IPS-20b (cell line): Measurements from ENCODE around the gene PRKAG1.

Experiments
- H3K27ac ChIP-seq: one replicate; pipeline ENCODE4 v1.5.1; 2013; ENCODE audit warnings: low read length
- H3K27me3 ChIP-seq: 2 replicates; pipeline ENCODE4 v1.6.1; 2013; ENCODE audit warnings: mild to moderate bottlenecking, low read length, inconsistent platforms; ENCODE audit not compliant: insufficient read depth
- H3K36me3 ChIP-seq: 2 replicates; pipeline ENCODE4 v1.6.1; 2013; ENCODE audit warnings: low read depth, mild to moderate bottlenecking, inconsistent platforms, low read length, moderate library complexity; ENCODE audit not compliant: insufficient read depth
- H3K4me1 ChIP-seq: 2 replicates; pipeline ENCODE4 v1.6.1; 2013; ENCODE audit warnings: mild to moderate bottlenecking, control low read depth, inconsistent platforms, low read length, moderate library complexity; ENCODE audit not compliant: insufficient read depth
- H3K4me3 ChIP-seq: 2 replicates; pipeline ENCODE4 v1.5.1; 2013; ENCODE audit warnings: mild to moderate bottlenecking, low read length, inconsistent platforms
- H3K9ac ChIP-seq: 2 replicates; pipeline ENCODE4 v1.6.1; 2013; ENCODE audit warnings: low read depth, mild to moderate bottlenecking, inconsistent platforms, low read length, moderate library complexity
- H3K9me3 ChIP-seq: 2 replicates; pipeline ENCODE4 v1.6.1; 2013; ENCODE audit warnings: mild to moderate bottlenecking, low read depth, low read length, inconsistent platforms; ENCODE audit not compliant: insufficient read depth

PRKAG1 gene

GRCh38 chr12:48973531-48973930, 45.0 kb downstream of the PRKAG1 start:
- Histone ChIP-seq H3K27ac (no peak overlapping the region), H3K27me3 (peaks cover 100% of the 10 kb centered on the region), H3K36me3 (no peaks in the 10 kb centered on the region), H3K9ac (no peak overlapping the region), H3K9me3 (peaks cover 3% of the 10 kb centered on the region; the same call in 1 of the 2 replicates), H3K4me3 (no peak overlapping the region), H3K4me1 (peaks cover 17% of the 10 kb centered on the region)

- Histone ChIP-seq H3K9ac (no peak overlapping the region), H3K4me3 (no peak overlapping the region), H3K4me1 (peaks cover 22% of the 10 kb centered on the region), H3K27me3 (peaks cover 100% of the 10 kb centered on the region), H3K9me3 (peaks cover 3% of the 10 kb centered on the region; the same call in 1 of the 2 replicates), H3K27ac (no peak overlapping the region), H3K36me3 (no peaks in the 10 kb centered on the region)
These were observed 45.6 kb downstream of the PRKAG1 start for GRCh38 chr12:48972952-48973483.

GRCh38 chr12:48972213-48972951, 46.2 kb downstream of the PRKAG1 start:
- Histone ChIP-seq H3K27me3 (peaks cover 100% of the 10 kb centered on the region), H3K4me1 (peaks cover 27% of the 10 kb centered on the region), H3K9me3 (peaks cover 3% of the 10 kb centered on the region; the same call in 1 of the 2 replicates), H3K36me3 (no peaks in the 10 kb centered on the region), H3K4me3 (peak overlapping the region; percentile 65; the same call in 1 of the 2 replicates), H3K27ac (no peak overlapping the region), H3K9ac (no peak overlapping the region)

GRCh38 chr12:48970702-48971334, 47.8 kb downstream of the PRKAG1 start:
- Histone ChIP-seq H3K27me3 (peaks cover 99% of the 10 kb centered on the region), H3K4me1 (peaks cover 31% of the 10 kb centered on the region), H3K27ac (no peak overlapping the region), H3K9ac (no peak overlapping the region), H3K4me3 (peak overlapping the region; percentile 65), H3K36me3 (no peaks in the 10 kb centered on the region), H3K9me3 (peaks cover 3% of the 10 kb centered on the region; the same call in 1 of the 2 replicates)

- H3K4me1 ChIP-seq: peaks cover 35% of the 10 kb centered on the region
- peak overlapping the region; percentile 65 for H3K4me3 ChIP-seq
- no peak overlapping the region for H3K27ac ChIP-seq
- H3K36me3 ChIP-seq: no peaks in the 10 kb centered on the region
- H3K9me3 ChIP-seq: peaks cover 3% of the 10 kb centered on the region; the same call in 1 of the 2 replicates
- peaks cover 96% of the 10 kb centered on the region for H3K27me3 ChIP-seq
- H3K9ac ChIP-seq: no peak overlapping the region
These were observed 48.5 kb downstream of the PRKAG1 start for GRCh38 chr12:48969833-48970701.

- no peaks in the 10 kb centered on the region for H3K36me3 ChIP-seq
- H3K4me1 ChIP-seq: peaks cover 43% of the 10 kb centered on the region
- H3K27ac ChIP-seq: no peak overlapping the region
- peaks cover 3% of the 10 kb centered on the region; the same call in 1 of the 2 replicates for H3K9me3 ChIP-seq
- H3K9ac ChIP-seq: no peak overlapping the region
- H3K4me3 ChIP-seq: peak overlapping the region; percentile 65; the same call in 1 of the 2 replicates
- peaks cover 88% of the 10 kb centered on the region for H3K27me3 ChIP-seq
These were observed 49.3 kb downstream of the PRKAG1 start for GRCh38 chr12:48969160-48969771.

GRCh38 chr12:48968467-48968866, 50.1 kb downstream of the PRKAG1 start:
- H3K36me3 ChIP-seq: no peaks in the 10 kb centered on the region
- peak overlapping the region; percentile 65; the same call in 1 of the 2 replicates for H3K4me3 ChIP-seq
- peaks cover 3% of the 10 kb centered on the region; the same call in 1 of the 2 replicates for H3K9me3 ChIP-seq
- H3K4me1 ChIP-seq: peaks cover 43% of the 10 kb centered on the region
- peaks cover 80% of the 10 kb centered on the region for H3K27me3 ChIP-seq
- H3K9ac ChIP-seq: no peak overlapping the region
- no peak overlapping the region for H3K27ac ChIP-seq

GRCh38 chr12:48967991-48968390, 50.6 kb downstream of the PRKAG1 start:
- H3K4me1 ChIP-seq: peaks cover 43% of the 10 kb centered on the region
- H3K9me3 ChIP-seq: peaks cover 3% of the 10 kb centered on the region; the same call in 1 of the 2 replicates
- H3K36me3 ChIP-seq: no peaks in the 10 kb centered on the region
- no peak overlapping the region for H3K27ac ChIP-seq
- H3K9ac ChIP-seq: no peak overlapping the region
- H3K27me3 ChIP-seq: peaks cover 75% of the 10 kb centered on the region
- peak overlapping the region; percentile 65; the same call in 1 of the 2 replicates for H3K4me3 ChIP-seq

GRCh38 chr12:48966177-48966895, 52.2 kb downstream of the PRKAG1 start:
- Histone ChIP-seq H3K27me3 (peaks cover 58% of the 10 kb centered on the region), H3K36me3 (no peaks in the 10 kb centered on the region), H3K9ac (no peak overlapping the region), H3K4me1 (peaks cover 43% of the 10 kb centered on the region), H3K4me3 (no peak overlapping the region), H3K27ac (no peak overlapping the region), H3K9me3 (no peaks in the 10 kb centered on the region)

GRCh38 chr12:48965298-48965838, 53.2 kb downstream of the PRKAG1 start:
- H3K4me3 ChIP-seq: peak overlapping the region; percentile 23; the same call in 1 of the 2 replicates
- peaks cover 49% of the 10 kb centered on the region for H3K27me3 ChIP-seq
- no peaks in the 10 kb centered on the region for H3K36me3 ChIP-seq
- H3K27ac ChIP-seq: peak overlapping the region; percentile 3
- H3K4me1 ChIP-seq: peaks cover 37% of the 10 kb centered on the region
- H3K9ac ChIP-seq: peak overlapping the region; percentile 5; the same call in 1 of the 2 replicates
- no peaks in the 10 kb centered on the region for H3K9me3 ChIP-seq
